SK-N-SH treated with all-trans-retinoic acid at 6 μM for 48 hours (cell line): ENCODE measurements around the gene TNP2.

Experiments
- ATAC-seq: fragments of 200-7000 bp; cut with Tn5 transposase; 3 replicates; pipeline ENCODE4 v1.9.1; 2020; ENCODE audit warnings: mild to moderate bottlenecking, moderate library complexity
- ARNTL ChIP-seq: fragments of 450-650 bp; formaldehyde crosslinking; IDR thresholded peaks from 2 replicates; pipeline ENCODE4 v1.5.0; 2020; ENCODE audit warnings: low read depth, mild to moderate bottlenecking, moderate library complexity, borderline replicate concordance
- BACH2 ChIP-seq: fragments of 250-450 bp; sonication (Bioruptor Pico); IDR thresholded peaks from 2 replicates; pipeline ENCODE4 v1.9.0; 2021; ENCODE audit warnings: mild to moderate bottlenecking, borderline replicate concordance
- ESRRG ChIP-seq: fragments of 250-450 bp; sonication (Bioruptor Pico); IDR thresholded peaks from 2 replicates; pipeline ENCODE4 v1.6.1; 2021; ENCODE audit warnings: mild to moderate bottlenecking
- ISL1 ChIP-seq: fragments of 250-450 bp; sonication (Bioruptor Pico); IDR thresholded peaks from 2 replicates; pipeline ENCODE4 v2.1.2; 2022; ENCODE audit warnings: mild to moderate bottlenecking, moderate library complexity
- PPARA ChIP-seq: fragments of 250-450 bp; sonication (Bioruptor Pico); IDR thresholded peaks from 2 replicates; pipeline ENCODE4 v1.5.0; 2020; ENCODE audit warnings: mild to moderate bottlenecking, borderline replicate concordance
- RARB ChIP-seq: fragments of 250-450 bp; sonication (Bioruptor Pico); IDR thresholded peaks from 2 replicates; pipeline ENCODE4 v1.8.0; 2021; ENCODE audit warnings: mild to moderate bottlenecking, moderate library complexity
- SNAI2 ChIP-seq: fragments of 250-450 bp; sonication (Bioruptor Pico); IDR thresholded peaks from 2 replicates; pipeline ENCODE4 v1.5.0; 2020; ENCODE audit warnings: mild to moderate bottlenecking, moderate library complexity
- TCF4 ChIP-seq: fragments of 250-450 bp; sonication (Bioruptor Pico); IDR thresholded peaks from 2 replicates; pipeline ENCODE4 v1.8.0; 2021; ENCODE audit warnings: mild to moderate bottlenecking, moderate library complexity, borderline replicate concordance
- TOX ChIP-seq: fragments of 250-450 bp; sonication (Bioruptor Pico); IDR thresholded peaks from 2 replicates; pipeline ENCODE4 v1.8.0; 2021; ENCODE audit warnings: mild to moderate bottlenecking, moderate library complexity, borderline replicate concordance
- ZFP3 ChIP-seq: fragments of 250-450 bp; sonication (Bioruptor Pico); IDR thresholded peaks from 2 replicates; pipeline ENCODE4 v1.5.0; 2020; ENCODE audit warnings: mild to moderate bottlenecking, moderate library complexity
- ZFP30 ChIP-seq: fragments of 450-650 bp; formaldehyde crosslinking; IDR thresholded peaks from 2 replicates; pipeline ENCODE4 v1.5.0; 2022; ENCODE audit warnings: mild to moderate bottlenecking, moderate library complexity
- ZNF70 ChIP-seq: fragments of 450-650 bp; formaldehyde crosslinking; IDR thresholded peaks from 2 replicates; pipeline ENCODE4 v1.5.0; 2020; ENCODE audit warnings: mild to moderate bottlenecking, moderate library complexity
- ZNF8 ChIP-seq: fragments of 450-650 bp; formaldehyde crosslinking; IDR thresholded peaks from 2 replicates; pipeline ENCODE4 v1.5.0; 2020; ENCODE audit warnings: mild to moderate bottlenecking, moderate library complexity
- TF ChIP-seq, protein P1 (sequence below): fragments of 250-450 bp; sonication (Bioruptor Pico); IDR thresholded peaks from 2 replicates; pipeline ENCODE4 v1.5.1; 2021; ENCODE audit warnings: mild to moderate bottlenecking, moderate library complexity
- TF ChIP-seq, protein P2 (sequence below): fragments of 250-450 bp; sonication (Bioruptor Pico); IDR thresholded peaks from 2 replicates; pipeline ENCODE4 v1.8.0; 2021; ENCODE audit warnings: low read depth, mild to moderate bottlenecking, moderate library complexity, borderline replicate concordance
- TF ChIP-seq, protein P3 (sequence below): fragments of 250-450 bp; sonication (Bioruptor Pico); IDR thresholded peaks from 2 replicates; pipeline ENCODE4 v1.8.0; 2020; ENCODE audit warnings: mild to moderate bottlenecking, moderate library complexity, borderline replicate concordance
- TF ChIP-seq, protein P4 (sequence below): fragments of 250-450 bp; sonication (Bioruptor Pico); IDR thresholded peaks from 2 replicates; pipeline ENCODE4 v1.5.1; 2020; ENCODE audit warnings: low read depth, mild to moderate bottlenecking, moderate library complexity
- TF ChIP-seq, protein P5 (sequence below): fragments of 250-450 bp; sonication (Bioruptor Pico); IDR thresholded peaks from 2 replicates; pipeline ENCODE4 v1.5.0; 2020; ENCODE audit warnings: mild to moderate bottlenecking, moderate library complexity

The TNP2 gene

DNA sequence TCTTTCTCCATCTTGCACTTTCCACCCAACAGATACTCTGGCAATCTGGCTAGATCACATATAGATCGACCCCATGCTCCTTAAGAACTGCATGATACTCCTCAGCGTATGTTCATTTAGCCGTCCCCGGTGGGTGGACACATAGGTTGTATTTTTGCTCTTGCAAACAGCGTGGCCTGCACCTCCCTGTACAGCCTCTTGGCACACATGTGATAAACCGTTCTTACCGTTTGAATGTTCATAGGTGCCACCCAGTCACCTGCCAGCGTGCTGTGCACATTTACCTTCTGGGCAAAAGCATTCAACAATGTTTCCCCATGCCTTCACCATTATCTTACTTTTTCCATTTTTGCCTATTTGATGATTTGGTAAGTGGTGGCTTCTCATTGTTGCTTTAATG, 6.2 kb downstream of the TNP2 start:
- ATAC-seq, result no peak
- TF ChIP-seq ZFP30 (CRISPR knock-in tag) (no peak), ISL1 (CRISPR knock-in tag) (no peak), BACH2 (CRISPR knock-in tag) (no peak), SNAI2 (CRISPR knock-in tag) (no peak), PPARA (no peak), TOX (CRISPR knock-in tag) (no peak), ZFP3 (CRISPR knock-in tag) (no peak), TCF4 (CRISPR knock-in tag) (no peak), ZNF70 (CRISPR knock-in tag) (no peak), RARB (no peak), ESRRG (CRISPR knock-in tag) (no peak)
- TF ChIP-seq, protein P1, sequence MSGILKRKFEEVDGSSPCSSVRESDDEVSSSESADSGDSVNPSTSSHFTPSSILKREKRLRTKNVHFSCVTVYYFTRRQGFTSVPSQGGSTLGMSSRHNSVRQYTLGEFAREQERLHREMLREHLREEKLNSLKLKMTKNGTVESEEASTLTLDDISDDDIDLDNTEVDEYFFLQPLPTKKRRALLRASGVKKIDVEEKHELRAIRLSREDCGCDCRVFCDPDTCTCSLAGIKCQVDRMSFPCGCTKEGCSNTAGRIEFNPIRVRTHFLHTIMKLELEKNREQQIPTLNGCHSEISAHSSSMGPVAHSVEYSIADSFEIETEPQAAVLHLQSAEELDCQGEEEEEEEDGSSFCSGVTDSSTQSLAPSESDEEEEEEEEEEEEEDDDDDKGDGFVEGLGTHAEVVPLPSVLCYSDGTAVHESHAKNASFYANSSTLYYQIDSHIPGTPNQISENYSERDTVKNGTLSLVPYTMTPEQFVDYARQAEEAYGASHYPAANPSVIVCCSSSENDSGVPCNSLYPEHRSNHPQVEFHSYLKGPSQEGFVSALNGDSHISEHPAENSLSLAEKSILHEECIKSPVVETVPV (CRISPR knock-in tag), result no peak
- TF ChIP-seq, protein P2, sequence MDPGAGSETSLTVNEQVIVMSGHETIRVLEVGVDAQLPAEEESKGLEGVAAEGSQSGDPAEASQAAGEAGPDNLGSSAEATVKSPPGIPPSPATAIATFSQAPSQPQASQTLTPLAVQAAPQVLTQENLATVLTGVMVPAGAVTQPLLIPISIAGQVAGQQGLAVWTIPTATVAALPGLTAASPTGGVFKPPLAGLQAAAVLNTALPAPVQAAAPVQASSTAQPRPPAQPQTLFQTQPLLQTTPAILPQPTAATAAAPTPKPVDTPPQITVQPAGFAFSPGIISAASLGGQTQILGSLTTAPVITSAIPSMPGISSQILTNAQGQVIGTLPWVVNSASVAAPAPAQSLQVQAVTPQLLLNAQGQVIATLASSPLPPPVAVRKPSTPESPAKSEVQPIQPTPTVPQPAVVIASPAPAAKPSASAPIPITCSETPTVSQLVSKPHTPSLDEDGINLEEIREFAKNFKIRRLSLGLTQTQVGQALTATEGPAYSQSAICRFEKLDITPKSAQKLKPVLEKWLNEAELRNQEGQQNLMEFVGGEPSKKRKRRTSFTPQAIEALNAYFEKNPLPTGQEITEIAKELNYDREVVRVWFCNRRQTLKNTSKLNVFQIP (CRISPR knock-in tag), result no peak
- TF ChIP-seq, protein P3, sequence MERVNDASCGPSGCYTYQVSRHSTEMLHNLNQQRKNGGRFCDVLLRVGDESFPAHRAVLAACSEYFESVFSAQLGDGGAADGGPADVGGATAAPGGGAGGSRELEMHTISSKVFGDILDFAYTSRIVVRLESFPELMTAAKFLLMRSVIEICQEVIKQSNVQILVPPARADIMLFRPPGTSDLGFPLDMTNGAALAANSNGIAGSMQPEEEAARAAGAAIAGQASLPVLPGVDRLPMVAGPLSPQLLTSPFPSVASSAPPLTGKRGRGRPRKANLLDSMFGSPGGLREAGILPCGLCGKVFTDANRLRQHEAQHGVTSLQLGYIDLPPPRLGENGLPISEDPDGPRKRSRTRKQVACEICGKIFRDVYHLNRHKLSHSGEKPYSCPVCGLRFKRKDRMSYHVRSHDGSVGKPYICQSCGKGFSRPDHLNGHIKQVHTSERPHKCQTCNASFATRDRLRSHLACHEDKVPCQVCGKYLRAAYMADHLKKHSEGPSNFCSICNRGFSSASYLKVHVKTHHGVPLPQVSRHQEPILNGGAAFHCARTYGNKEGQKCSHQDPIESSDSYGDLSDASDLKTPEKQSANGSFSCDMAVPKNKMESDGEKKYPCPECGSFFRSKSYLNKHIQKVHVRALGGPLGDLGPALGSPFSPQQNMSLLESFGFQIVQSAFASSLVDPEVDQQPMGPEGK, result no peak
- TF ChIP-seq, protein P4, sequence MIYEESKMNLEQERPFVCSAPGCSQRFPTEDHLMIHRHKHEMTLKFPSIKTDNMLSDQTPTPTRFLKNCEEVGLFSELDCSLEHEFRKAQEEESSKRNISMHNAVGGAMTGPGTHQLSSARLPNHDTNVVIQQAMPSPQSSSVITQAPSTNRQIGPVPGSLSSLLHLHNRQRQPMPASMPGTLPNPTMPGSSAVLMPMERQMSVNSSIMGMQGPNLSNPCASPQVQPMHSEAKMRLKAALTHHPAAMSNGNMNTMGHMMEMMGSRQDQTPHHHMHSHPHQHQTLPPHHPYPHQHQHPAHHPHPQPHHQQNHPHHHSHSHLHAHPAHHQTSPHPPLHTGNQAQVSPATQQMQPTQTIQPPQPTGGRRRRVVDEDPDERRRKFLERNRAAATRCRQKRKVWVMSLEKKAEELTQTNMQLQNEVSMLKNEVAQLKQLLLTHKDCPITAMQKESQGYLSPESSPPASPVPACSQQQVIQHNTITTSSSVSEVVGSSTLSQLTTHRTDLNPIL, result no peak

DNA sequence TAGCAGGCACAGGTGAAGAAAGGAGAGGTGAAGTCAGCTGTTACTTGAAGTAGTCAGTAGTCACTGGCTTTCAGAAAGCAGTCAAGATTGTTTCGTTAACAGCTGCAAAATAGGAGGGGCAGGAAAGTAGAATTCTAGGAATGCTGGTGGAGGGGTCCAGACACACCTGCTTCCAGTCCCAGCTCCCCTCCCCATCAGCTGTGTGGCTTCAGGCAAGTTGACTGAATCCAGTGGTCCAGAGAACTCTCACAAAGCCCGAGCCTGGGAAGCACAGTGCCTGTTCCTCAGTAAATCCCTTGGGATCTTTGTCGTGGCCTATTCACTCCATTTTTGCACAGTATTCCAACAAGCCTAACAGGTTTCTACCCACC, 8.5 kb downstream of the TNP2 start:
- no peak for ATAC-seq
- TF ChIP-seq ARNTL (CRISPR knock-in tag), result no peak
- no peak for TF ChIP-seq BACH2 (CRISPR knock-in tag)
- TF ChIP-seq TOX (CRISPR knock-in tag), result no peak
- TF ChIP-seq ZNF8, result no peak
- TF ChIP-seq TCF4 (CRISPR knock-in tag), result no peak
- TF ChIP-seq, all 23 proteins: peak for 0

DNA sequence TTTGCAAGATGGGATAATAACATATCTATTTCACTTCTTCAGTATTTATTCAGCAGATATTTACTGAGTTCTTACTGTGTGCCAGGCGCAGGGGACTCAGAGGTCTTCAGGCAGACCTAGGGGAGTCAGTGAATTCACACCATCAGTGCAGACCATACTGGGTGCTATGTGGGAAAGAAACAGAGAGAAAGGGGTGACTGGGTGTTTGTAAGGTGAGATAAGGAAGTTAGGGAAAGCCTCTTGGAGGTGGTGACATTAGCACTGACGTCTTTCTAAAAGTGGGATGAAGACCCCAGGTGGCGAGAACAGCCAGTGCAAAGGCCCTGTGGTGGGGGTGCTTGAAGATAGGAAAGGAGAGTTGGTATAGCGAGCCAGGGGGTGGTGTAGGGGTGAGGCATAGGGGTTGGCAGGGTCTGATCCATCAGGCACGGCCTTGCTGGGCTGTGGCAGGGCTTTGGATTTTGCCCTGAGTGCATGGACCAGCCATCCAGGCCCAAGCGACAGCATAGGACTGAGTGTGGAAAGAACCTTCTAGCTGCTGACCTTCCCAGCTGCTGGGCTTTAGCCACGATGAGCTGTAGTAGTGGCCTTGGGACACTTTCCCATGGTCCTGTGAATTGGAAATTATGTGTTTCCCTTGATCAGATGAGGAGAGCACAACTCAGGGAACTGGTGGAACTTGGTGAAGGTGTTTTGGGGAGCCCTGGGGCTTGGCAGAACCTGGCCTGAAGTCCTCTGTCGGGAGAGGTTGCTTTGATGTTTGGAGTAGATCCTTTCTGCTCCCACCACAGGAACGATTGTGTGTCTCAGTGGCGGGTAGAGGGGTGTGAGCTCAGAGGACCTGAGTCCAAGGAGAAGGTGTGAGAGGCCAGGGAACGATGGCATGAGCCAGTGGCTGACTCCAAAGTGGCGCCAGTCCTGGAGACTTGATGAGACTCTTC, 9.2 kb downstream of the TNP2 start:
- TF ChIP-seq, protein P1 (CRISPR knock-in tag), result no peak
- TF ChIP-seq TOX (CRISPR knock-in tag), result no peak
- ATAC-seq, result no peak

DNA sequence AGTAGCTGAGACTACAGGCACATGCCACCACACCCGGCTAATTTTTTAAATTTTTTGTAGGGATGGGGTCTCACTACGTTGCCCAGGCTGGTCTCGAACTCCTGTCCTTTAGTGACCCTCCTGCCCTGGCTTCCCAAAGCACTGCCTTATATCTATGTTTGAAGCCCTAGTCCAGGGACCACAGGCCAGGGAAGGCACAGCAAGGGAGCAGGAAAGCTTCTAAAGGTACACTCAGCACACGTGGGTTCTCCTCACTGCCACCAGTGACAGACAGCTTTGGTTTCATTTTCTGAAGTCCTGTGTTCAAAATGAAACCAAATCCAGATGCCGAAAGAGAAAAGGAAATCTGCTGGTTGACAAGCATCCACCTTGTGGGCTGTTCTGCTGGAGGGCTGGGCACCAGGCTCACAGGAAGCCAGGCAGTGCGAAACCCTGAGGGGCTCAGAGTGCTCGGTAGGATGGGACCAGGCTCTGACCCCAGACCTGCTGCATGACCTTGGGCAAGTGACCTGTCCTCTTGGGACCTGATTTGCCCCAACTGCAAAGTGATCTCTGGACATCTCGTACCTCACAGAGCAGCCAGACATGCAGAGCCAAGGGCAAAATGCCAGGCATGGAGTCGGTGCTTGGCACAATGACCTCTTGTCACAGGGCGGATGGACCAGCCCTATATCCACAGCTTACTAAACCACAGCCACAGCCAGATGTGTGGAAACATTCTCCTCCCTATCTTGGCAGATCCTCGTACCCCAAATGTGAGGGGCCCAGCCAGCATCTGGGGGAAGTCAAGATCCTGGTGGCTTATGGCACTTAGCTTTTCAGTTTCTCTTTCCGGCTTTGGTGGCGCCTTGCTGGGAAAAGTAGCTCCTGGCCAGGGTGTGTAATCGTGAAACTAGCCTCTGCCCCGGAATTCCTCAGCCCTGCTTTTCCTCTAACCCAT, 10.3 kb downstream of the TNP2 start:
- TF ChIP-seq BACH2 (CRISPR knock-in tag), result no peak
- TF ChIP-seq ZFP30 (CRISPR knock-in tag), result no peak
- no peak for TF ChIP-seq ZNF70 (CRISPR knock-in tag)
- TF ChIP-seq PPARA, result no peak
- TF ChIP-seq, protein P5, sequence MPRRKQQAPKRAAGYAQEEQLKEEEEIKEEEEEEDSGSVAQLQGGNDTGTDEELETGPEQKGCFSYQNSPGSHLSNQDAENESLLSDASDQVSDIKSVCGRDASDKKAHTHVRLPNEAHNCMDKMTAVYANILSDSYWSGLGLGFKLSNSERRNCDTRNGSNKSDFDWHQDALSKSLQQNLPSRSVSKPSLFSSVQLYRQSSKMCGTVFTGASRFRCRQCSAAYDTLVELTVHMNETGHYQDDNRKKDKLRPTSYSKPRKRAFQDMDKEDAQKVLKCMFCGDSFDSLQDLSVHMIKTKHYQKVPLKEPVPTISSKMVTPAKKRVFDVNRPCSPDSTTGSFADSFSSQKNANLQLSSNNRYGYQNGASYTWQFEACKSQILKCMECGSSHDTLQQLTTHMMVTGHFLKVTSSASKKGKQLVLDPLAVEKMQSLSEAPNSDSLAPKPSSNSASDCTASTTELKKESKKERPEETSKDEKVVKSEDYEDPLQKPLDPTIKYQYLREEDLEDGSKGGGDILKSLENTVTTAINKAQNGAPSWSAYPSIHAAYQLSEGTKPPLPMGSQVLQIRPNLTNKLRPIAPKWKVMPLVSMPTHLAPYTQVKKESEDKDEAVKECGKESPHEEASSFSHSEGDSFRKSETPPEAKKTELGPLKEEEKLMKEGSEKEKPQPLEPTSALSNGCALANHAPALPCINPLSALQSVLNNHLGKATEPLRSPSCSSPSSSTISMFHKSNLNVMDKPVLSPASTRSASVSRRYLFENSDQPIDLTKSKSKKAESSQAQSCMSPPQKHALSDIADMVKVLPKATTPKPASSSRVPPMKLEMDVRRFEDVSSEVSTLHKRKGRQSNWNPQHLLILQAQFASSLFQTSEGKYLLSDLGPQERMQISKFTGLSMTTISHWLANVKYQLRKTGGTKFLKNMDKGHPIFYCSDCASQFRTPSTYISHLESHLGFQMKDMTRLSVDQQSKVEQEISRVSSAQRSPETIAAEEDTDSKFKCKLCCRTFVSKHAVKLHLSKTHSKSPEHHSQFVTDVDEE (CRISPR knock-in tag), result no peak
- ATAC-seq, result no peak
